ENCODE measurements around the gene CTSC.

The CTSC gene

GRCh38 chr11:88277349-88277915, 60.1 kb downstream of the CTSC start:
- H3K4me3 ChIP-seq (ENCODE audit: low read depth, low read length): no peak overlapping the region

GRCh38 chr11:88275636-88276035, 61.9 kb downstream of the CTSC start:
- no peak for TF ChIP-seq CTCF (IDR thresholded peaks at IDR 0.05; ENCODE audit: borderline replicate concordance, insufficient read depth, low read depth, low read length)
- no peak overlapping the region for H3K4me3 ChIP-seq (ENCODE audit: low read depth, low read length)

More at GRCh38 chr11:88277349-88277915, 60.1 kb downstream of the CTSC start:
- TF ChIP-seq CTCF (IDR thresholded peaks at IDR 0.05; ENCODE audit: borderline replicate concordance, insufficient read depth, low read depth, low read length): no peak

DNA sequence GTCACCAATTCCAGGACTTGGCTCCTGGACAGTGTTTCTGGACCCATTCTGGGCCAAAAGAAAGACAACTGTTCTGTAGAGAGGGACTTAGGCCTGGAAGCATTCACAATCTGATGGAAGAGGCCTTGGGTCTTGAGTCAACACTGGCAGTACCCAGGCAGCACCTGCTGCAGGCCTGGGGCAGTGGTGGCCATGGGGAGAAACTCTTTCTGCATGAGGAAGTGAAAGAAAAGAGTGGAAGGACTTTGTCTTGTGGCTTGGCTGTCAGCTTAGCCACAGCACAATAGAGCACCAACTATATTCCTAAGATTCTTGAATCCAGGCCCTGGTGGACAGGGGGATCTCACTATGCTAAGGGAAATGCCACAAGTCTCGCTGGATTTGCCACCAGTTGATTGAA, 70.6 kb downstream of the CTSC start:
- no peak for TF ChIP-seq CTCF (IDR thresholded peaks at IDR 0.05; ENCODE audit: borderline replicate concordance, insufficient read depth, low read depth, low read length)
- H3K4me3 ChIP-seq (ENCODE audit: low read depth, low read length): no peak overlapping the region

- no peak overlapping the region for H3K4me3 ChIP-seq (ENCODE audit: low read depth, low read length)
- no peak for TF ChIP-seq CTCF (IDR thresholded peaks at IDR 0.05; ENCODE audit: borderline replicate concordance, insufficient read depth, low read depth, low read length)
Measured at GRCh38 chr11:88266157-88266556, 71.4 kb downstream of the CTSC start.

DNA sequence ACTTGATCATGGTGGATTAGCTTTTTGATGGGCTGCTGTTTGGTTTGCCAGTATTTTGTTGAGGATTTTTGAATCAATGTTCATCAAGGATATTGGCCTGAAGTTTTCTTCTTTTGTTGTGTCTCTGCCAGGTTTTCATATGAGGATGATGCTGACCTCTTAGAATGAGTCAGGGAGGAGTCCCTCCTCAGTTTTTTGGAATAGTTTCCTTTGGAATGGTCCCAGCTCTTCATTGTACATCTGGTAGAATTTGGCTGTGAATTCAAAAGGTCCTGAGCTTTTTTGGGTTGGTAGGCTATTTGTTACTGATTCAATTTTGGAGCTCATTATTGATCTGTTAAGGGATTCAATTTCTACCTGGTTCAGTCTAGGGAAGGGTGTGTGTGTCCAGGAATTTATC, 78.1 kb downstream of the CTSC start:
- no peak for TF ChIP-seq CTCF (IDR thresholded peaks at IDR 0.05; ENCODE audit: borderline replicate concordance, insufficient read depth, low read depth, low read length)
- H3K4me3 ChIP-seq (ENCODE audit: low read depth, low read length): no peak overlapping the region

- H3K4me3 ChIP-seq (ENCODE audit: low read depth, low read length): no peak overlapping the region
- TF ChIP-seq CTCF (IDR thresholded peaks at IDR 0.05; ENCODE audit: borderline replicate concordance, insufficient read depth, low read depth, low read length): no peak
Measured at GRCh38 chr11:88252208-88252607, 85.3 kb downstream of the CTSC start.

DNA sequence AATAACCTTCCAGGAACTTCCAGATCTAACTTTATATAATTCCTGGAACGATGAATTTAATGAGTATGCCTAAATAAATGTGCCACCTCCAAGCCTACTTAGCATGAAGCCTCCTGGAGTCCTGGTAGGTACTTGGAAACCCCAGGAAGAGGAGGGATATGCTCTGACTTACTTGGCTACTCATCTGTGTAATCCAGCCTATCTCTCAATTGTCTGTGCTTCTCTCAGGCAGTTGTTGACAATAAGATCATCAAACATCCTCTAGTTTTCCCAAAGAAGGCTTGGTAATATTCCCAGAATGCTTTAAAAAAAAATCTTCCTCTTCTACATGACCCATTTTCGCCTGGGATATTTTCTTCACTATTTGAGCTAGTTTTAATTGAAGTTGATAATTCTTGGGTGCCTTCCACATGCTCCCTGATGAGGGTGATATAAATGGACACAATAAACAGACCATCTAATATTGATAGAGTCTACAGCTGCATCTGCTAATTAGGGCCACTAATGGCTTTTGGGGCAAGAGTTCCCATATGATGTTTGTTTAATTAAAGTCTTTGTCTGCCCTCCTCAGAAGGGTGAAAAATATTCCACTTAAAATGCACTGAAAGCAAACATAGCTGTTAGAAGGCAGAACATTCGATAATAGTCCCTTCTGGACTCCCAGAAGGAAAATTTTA, 86.8 kb downstream of the CTSC start:
- H3K4me3 ChIP-seq (ENCODE audit: low read depth, low read length): no peak overlapping the region
- no peak for TF ChIP-seq CTCF (IDR thresholded peaks at IDR 0.05; ENCODE audit: borderline replicate concordance, insufficient read depth, low read depth, low read length)

Measured in GM12875 (cell line).